Sigmoid colon (tissue), 4 donors: Measurements from ENCODE around the gene CCM2L.

Experiments used
- CTCF ChIP-seq, 4 experiments: fragments of 450-650 bp in 3 of 4; fragments of 200-600 bp in 1 of 4; IDR thresholded peaks; one replicate each; pipeline ENCODE4 v1.5.1; 2016 to 2019; ENCODE audit warnings: antibody characterized with exemption in 4 of 4, mild to moderate bottlenecking in 3 of 4, moderate library complexity in 2 of 4
- POLR2AphosphoS5 ChIP-seq, 4 donors: sonication (generic); formaldehyde crosslinking; IDR thresholded peaks; one replicate each; pipeline ENCODE4 v1.6.1; 2017; ENCODE audit warnings: antibody characterized with exemption in 4 of 4

GRCh38 chr20:32009564-32009963 lies 674 bp upstream of the CCM2L start:
- TF ChIP-seq POLR2AphosphoS5 (IDR thresholded peaks at IDR 0.05) (no peak), CTCF (IDR thresholded peaks at IDR 0.05) (no peak)
